Esophagus squamous epithelium (tissue), 4 donors: ENCODE measurements around the gene TK2.

Experiments
- POLR2A ChIP-seq, 4 donors: fragments of 450-650 bp; IDR thresholded peaks; one replicate each; pipeline ENCODE4 v1.6.1; 2017; ENCODE audit warnings: antibody characterized with exemption in 4 of 4, mild to moderate bottlenecking in 4 of 4, moderate library complexity in 3 of 4
- TF ChIP-seq, protein P1 (sequence below), 6 experiments: fragments of 450-650 bp in 4 of 6; fragments of 200-600 bp in 2 of 6; sonication (generic) in 2 of 6; IDR thresholded peaks; one replicate each; pipeline ENCODE4 v1.5.1; 2016 to 2019; ENCODE audit warnings: antibody characterized with exemption in 6 of 6, mild to moderate bottlenecking in 4 of 6, moderate library complexity in 4 of 6

DNA sequence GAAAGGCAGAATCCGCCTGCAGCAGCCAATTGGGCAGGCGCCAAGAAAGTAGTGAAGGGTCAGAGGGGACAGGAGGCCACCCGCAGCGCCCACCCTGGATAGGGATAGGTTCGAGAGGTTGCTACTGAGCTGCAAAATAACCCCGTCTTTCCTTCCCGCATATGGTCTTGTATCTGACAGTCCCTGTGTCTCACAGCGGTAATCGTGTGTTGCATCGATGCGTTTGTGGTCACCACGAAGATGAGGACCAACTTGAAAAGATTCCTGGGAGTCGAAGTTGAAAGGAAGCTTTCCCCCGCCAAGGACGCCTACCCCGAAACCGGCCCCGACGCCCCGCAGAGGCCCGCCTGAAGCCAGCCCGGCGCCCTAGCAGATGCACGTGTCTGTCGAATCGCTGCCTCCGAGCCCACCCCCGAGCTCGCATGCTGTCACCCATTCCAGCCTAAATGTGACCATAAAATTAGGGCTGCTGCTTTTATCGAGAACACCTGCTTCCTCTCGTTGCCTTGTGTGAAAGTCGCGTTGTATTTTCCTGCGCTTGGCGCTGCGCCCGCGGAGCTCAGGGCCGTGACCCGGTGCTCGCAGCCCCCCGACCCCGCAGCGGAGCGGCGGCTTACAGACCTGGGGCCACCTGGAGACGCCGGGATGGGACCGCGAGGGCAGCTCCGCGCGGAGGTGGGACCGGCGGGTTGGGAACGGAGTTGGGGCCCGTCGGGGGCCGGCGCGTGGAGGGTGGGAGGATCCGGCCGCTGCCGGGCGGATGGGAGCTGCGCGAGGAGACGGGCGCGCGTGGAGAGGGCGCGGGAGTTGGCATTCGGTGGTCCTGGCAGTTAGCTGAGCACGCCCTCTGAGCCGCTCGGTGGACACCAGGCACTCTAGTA, 29.0 kb upstream of the TK2 start, which contains the start of gene CMTM2:
- no peak for TF ChIP-seq POLR2A (IDR thresholded peaks at IDR 0.05)
- TF ChIP-seq, protein P1, sequence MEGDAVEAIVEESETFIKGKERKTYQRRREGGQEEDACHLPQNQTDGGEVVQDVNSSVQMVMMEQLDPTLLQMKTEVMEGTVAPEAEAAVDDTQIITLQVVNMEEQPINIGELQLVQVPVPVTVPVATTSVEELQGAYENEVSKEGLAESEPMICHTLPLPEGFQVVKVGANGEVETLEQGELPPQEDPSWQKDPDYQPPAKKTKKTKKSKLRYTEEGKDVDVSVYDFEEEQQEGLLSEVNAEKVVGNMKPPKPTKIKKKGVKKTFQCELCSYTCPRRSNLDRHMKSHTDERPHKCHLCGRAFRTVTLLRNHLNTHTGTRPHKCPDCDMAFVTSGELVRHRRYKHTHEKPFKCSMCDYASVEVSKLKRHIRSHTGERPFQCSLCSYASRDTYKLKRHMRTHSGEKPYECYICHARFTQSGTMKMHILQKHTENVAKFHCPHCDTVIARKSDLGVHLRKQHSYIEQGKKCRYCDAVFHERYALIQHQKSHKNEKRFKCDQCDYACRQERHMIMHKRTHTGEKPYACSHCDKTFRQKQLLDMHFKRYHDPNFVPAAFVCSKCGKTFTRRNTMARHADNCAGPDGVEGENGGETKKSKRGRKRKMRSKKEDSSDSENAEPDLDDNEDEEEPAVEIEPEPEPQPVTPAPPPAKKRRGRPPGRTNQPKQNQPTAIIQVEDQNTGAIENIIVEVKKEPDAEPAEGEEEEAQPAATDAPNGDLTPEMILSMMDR (IDR thresholded peaks at IDR 0.05): no peak
